Measurements from ENCODE around the gene ABCF2. TPM values are rescaled to one million over a fixed set of nuclear protein-coding genes. Genes with fewer than 3 reads are reported as not detected.

The ABCF2 gene
- total and polyA plus RNA-seq, 11 donors: 15.9 to 58.4 (median 33.0) TPM

- intact Hi-C loops (cut with DNase I): no loop called here
- 63 to 75% (median 68%) methylated on average over 7 of the region's 7 CpGs for WGBS, 4 donors
- DNase-seq: peak in 1 of 5 donors; percentile 45
- Histone ChIP-seq H3K36me3 (no peaks in the 10 kb centered on the region), H3K4me1 (peaks cover 0 to 44% (median 0%) of the 10 kb centered on the region in 12 donors), H3K9me3 (no peaks in the 10 kb centered on the region), H3K4me3 (no peak overlapping the region), H3K27ac (peak overlapping the region in 2 of 12 donors; percentile 24 to 44), H3K27me3 (no peaks in the 10 kb centered on the region)
- TF ChIP-seq CTCF (IDR thresholded peaks at IDR 0.05) (no peak), POLR2A (IDR thresholded peaks at IDR 0.05) (no peak)
- peak in 3 of 4 donors; percentile 50 to 70 (median 50) for ATAC-seq
These were observed 44.8 kb upstream of the ABCF2 start for GRCh38 chr7:151271699-151272355.

- WGBS, 4 donors: 91 to 94% (median 92%) methylated on average over 9 to 10 of the region's 10 CpGs
- DNase-seq (no peak), ATAC-seq (no peak)
- no peak overlapping the region for H3K27ac ChIP-seq
- TF ChIP-seq POLR2A (IDR thresholded peaks at IDR 0.05) (no peak), CTCF (IDR thresholded peaks at IDR 0.05) (no peak)
- peaks cover 0 to 35% (median 0%) of the 10 kb centered on the region in 12 donors for H3K4me1 ChIP-seq
- intact Hi-C loops (cut with DNase I): no loop called here
- no peaks in the 10 kb centered on the region for H3K27me3 ChIP-seq
- H3K4me3 ChIP-seq: no peak overlapping the region
- no peaks in the 10 kb centered on the region for H3K9me3 ChIP-seq
- no peaks in the 10 kb centered on the region for H3K36me3 ChIP-seq
These were observed 42.5 kb upstream of the ABCF2 start for GRCh38 chr7:151269511-151269910.

GRCh38 chr7:151265351-151265931 lies 38.4 kb upstream of the ABCF2 start:
- TF ChIP-seq CTCF (IDR thresholded peaks at IDR 0.05) (no peak), POLR2A (IDR thresholded peaks at IDR 0.05) (no peak)
- peaks cover 0 to 11% (median 3%) of the 10 kb centered on the region in 12 donors for H3K4me1 ChIP-seq
- no peaks in the 10 kb centered on the region for H3K36me3 ChIP-seq
- ATAC-seq (no peak), DNase-seq (no peak)
- 90 to 93% (median 92%) methylated on average over 9 of the region's 9 CpGs for WGBS, 4 donors
- intact Hi-C loops (cut with DNase I): no loop called here
- H3K27me3 ChIP-seq: peaks cover 0 to 24% (median 0%) of the 10 kb centered on the region in 9 donors
- no peak overlapping the region for H3K27ac ChIP-seq
- H3K4me3 ChIP-seq: no peak overlapping the region
- no peaks in the 10 kb centered on the region for H3K9me3 ChIP-seq

GRCh38 chr7:151264615-151265014 lies 37.6 kb upstream of the ABCF2 start:
- intact Hi-C loops (cut with DNase I): no loop called here
- H3K4me1 ChIP-seq: peaks cover 0 to 11% (median 3%) of the 10 kb centered on the region in 12 donors
- no peaks in the 10 kb centered on the region for H3K36me3 ChIP-seq
- H3K27ac ChIP-seq: no peak overlapping the region
- no peak for TF ChIP-seq POLR2A (IDR thresholded peaks at IDR 0.05)
- no peak for TF ChIP-seq CTCF (IDR thresholded peaks at IDR 0.05)
- DNase-seq (no peak), ATAC-seq (peak in 1 of 4 donors; percentile 16)
- WGBS, 4 donors: 76 to 84% (median 79%) methylated on average over 5 of the region's 5 CpGs
- peaks cover 0 to 24% (median 0%) of the 10 kb centered on the region in 9 donors for H3K27me3 ChIP-seq
- H3K4me3 ChIP-seq: no peak overlapping the region
- H3K9me3 ChIP-seq: no peaks in the 10 kb centered on the region

All from heart left ventricle (tissue), 16 donors.